ENCODE results near the gene THNSL1.
"Not testable (repeated sequence)": the region's sequence is repeated elsewhere in the genome, so short reads cannot be mapped to it uniquely, and the experiment has no call there.

GRCh38 chr10:25011591-25011990, 4.8 kb upstream of the THNSL1 start:
- TF ChIP-seq CTCF, POLR2A (IDR thresholded peaks at IDR 0.05): not testable (repeated sequence)
